SHP77 treated with DMSO at 0.1 percent for 48 hours (cell line): ENCODE measurements around the gene CHAT.

Source experiments
- DNase-seq: peaks from one replicate; lab custom pipeline; 2025; lab: John Stamatoyannopoulos, UW

Gene CHAT

DNA sequence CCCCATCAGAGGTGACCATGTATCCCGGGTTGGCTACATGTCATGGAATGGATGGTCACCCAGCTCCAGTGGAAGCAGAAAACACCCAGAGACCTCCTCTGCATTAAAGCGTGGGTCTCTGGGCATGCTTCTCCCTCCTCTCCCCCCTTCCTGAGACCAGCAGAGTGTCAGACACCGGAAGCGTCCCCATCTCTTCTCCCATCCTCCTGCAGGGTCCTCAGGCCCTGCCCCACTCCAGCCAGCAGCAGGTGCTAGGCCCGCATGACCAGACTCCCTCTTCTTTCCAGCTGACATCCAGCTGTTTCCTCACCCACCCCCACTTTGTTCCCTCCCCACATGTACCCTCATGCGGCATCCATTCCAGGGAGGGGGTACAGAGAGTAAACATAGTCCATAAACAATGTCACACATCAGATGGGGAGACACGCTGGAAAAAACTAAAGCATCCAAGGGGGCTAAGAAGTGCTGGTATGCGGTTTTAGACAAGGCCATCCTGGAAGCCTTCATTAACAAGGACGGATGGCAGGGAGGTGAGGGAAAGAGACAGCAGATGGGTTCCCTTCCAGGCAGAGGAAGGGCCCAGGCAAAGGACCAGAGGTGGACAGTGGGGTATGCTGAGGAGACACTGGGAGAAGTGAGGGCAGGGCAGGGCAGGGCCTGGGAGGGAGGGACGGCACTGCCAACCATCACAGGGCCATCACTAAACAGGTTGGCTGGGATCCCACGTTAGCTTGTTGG, 16.2 kb upstream of the CHAT start:
- DNase-seq, result no peak

DNA sequence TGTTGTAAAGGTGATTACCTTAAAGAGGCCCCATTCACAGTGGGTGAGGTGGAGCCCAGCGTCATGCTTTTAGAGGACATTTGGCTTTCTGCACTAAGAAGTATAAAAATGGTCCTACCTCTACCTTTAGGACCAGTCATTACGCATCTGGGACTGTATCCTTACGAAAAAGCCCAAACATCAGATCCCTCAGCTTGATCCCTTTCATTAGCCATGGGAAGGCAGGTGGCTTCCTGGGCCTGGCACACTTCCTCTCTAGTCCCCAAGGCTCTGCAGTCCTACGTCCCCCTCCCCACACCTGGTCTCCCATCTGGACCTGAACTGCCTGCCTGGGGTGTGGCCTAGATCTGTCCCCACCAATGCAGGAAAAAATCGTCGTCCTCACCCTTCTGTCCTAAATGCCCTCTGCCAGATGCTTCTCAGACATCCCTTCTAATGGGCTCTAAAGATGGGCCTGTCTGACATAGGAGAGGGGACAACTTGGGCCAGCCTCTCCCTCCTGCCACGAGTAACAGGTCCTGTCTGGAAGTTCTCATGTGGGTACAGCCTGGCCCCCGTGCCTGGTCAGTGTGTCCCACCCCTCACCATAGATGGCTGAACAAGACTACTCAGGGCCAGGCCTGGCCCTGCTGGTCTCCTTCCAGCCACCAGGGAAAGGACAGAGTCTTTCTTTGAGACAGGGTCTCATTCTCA, 15.5 kb upstream of the CHAT start:
- no peak for DNase-seq

DNA sequence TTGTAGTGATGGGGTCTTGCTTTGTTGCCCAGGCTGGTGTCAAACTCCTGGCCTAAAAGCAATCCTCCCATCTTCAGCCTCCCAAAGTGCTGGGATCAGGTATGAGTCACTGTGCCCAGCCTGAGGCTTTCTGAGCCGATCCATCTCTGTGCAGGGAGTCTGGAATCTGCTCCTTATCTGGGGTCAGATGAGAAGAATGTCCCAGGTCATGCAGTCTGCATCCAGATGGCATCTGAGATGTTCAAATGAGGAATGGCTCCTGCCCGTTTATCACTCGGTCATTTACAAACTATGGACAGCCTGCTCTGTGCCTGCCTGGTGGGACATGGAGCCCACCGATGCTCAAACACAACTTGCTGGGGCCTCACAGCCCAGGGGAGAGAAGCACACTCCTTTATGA, 14.9 kb upstream of the CHAT start:
- no peak for DNase-seq

DNA sequence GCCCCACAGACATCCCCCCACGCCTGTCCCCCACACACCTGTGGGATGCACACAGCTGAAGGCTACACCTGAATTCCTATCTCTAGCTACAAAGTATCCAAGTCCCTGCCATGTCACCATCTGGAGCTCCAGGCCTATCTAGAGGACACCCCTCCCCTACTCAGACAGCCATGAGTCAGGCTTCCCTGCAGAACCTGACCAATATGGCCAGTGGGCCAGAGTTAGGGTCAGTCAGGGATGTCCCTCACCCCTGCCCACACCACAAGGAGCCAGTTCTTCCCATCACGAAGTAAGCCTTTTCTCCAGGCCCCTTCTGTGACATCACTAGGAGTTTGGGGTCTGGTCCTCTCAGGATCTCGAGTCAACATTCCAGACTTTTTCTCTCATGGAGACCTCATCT, 14.3 kb upstream of the CHAT start:
- DNase-seq, result no peak

DNA sequence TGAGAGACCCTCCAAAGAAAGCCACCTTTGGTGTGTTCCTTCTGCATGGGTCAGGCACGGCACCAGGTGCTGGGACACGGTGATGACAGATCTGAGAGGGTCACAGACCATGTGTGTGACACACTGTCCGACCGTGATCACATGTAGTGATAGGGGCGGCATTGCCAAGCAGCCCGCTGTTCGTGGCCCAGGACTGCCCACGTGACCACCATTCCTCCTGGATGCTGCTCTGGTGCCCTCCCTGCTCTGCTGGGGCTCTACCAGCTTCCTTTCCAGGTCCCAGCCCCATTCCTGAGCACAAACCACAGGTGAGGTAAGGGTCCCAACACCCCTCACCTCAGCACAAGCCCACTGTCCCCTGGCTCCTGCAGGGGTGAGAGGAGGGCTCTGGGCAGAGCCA, 13.8 kb upstream of the CHAT start:
- no peak for DNase-seq

DNA sequence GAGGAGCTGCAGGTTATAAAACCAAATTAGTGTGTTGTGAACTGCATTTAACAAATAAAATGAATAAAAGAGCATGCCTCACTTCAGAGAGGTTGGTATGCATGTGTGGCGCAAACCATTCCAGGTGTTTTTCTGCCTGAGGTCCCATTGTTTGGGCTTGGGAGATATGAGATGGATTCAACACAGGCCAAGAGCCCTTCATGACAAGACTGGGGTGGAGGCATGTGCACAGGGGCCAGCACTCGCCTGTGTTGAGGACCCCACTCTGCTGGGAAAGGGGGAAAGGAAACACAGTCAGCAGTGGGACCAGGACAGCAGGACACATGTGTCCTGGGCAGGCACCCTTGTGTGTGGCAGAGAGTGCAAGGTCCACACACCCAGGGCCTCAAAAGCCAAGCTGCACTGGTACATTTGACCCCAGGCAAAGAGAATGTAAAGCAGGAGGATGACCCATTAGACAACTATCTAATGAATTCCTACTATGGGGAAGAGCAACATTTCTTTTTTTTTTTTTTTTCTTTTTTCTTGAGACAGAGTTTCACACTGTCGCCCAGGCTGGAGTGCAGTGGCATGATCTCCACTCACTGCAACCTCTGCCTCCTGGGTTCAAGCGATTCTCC, 12.9 kb upstream of the CHAT start:
- no peak for DNase-seq

DNA sequence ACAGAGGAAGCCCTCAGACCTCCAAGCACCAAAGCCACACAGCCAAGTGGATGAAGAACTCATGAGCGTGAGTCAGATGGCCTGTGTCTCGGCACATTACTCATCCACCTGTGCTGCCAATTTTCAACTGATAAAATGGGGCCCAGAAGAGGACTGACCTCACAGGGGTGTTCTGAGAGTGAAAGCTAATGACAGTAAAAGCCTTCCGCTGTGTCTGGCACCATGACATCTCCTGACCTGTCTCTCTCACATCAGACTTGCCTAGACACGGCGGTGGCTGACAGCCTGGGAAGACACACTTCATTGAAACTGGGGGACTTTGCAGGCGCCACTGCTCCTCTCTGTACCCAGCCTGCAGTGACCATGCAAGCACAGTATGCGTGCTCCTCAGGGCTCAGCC, 12.0 kb upstream of the CHAT start:
- DNase-seq, result no peak

DNA sequence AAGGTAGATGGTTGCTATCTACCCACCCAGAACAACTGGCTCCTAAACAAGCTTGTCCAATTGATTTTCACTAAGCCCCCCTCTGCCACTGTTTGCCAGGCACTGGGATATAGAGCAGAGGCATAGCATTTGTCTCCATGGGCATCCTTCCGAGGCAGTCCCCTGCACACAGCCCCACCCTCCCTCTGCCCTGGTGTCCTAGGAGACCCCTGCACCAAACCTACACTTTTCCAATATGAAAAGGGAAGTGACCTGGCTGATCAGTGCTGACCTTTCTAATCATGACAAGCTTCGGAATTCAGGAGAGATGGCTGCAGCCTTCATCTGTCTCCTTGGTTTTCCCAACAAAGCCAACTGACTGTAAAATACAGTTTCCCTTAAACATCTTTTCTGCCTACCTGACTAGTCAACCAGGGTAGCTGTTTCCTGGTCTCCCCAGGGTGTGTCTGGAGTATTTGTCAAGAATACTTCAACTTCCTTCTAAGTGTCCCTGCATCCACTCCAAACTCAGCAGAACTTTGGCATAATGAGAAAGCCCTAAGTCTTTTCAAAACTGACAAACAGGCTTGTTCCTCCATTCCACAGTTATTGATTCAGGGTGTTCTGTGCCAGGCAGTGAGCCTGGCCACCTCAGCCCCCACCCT, 11.3 kb upstream of the CHAT start:
- no peak for DNase-seq

DNA sequence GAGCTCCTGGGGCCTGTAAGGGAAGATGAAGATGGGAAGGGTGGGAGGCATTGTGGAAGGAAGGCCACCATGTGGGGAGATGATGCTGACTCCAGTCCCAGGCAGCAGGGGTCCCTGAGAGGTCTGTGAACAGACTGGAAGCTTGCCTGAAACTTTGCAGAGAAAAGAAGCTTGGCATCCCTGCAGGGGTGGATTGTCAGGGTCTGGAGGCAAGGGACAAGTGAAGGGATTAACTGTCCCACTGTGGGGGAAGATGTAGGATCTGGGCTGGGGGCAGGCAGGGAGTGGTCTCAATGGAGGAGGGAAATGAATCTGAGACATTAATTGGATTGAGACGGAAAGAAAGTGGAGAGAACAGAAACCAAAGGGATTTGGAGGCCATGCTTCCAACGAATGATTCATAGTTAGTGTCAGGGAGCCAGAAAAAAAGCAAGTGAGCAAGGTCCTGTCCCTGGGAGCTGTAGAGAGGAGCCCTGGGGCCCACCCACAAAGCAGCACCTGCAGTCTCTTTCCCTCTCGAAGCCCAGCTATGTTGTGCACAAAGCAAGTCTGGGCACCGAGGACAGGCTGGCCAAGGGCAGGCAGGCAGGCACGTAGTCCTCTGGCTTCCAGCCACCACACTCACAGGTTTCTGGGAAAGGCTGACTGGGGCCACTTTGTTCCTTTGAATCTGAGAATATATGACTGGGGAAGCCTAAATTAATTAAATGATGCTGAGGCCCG, 8.5 kb upstream of the CHAT start:
- no peak for DNase-seq

DNA sequence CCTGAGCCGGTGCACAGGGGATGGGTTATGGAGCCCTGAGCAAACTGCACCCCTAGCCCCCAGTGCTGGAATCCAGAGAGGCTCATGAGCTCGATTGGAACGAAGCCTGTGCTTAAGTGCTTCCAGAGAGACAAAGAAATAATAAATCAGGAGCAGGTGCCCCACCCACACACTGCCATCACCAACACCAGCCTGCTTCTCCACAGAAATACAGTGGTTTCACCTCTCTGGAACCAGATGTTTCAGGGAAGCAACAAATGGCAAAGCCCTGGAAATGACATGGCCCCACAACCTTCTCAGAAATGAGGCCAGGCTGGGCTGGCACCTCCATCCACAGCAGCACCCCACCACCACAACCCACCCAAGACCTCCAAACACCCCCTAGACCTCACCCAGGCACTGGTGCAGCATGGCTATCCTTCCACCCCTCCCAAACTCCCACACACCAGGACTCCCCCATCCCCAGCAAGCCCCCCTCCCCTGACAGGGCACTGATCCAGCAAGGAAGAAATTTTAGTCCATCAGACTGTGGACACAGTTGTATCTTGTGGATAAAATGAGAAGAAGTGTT, 7.8 kb upstream of the CHAT start:
- DNase-seq, result no peak

DNA sequence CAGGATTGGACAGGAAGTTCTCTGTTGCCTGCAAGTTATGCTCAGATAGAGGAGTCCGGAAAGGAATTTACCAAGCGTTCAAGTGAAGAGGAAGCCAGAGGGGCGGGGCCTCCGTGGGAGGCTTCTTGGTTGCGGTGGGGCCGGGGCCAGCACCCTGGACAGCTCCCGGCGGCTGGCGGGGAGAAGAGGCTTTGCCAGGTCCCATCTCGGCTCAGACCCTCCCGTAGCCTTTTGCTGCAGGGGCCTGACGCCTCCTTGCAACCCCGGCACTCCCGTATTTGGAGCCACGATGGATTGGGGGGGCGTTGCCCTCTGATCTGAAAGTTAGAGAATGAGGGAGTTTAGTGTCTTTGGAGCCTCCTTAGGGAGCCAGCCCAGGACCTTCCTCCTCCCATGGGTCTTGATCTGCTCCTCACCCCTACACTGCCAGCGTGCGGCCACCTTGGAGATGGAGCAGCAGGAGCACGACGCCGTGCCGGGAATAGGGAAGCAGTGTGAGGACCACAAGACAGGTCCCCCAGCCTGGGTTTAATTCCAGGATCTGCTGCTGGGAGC, 6.8 kb upstream of the CHAT start:
- DNase-seq, result no peak

DNA sequence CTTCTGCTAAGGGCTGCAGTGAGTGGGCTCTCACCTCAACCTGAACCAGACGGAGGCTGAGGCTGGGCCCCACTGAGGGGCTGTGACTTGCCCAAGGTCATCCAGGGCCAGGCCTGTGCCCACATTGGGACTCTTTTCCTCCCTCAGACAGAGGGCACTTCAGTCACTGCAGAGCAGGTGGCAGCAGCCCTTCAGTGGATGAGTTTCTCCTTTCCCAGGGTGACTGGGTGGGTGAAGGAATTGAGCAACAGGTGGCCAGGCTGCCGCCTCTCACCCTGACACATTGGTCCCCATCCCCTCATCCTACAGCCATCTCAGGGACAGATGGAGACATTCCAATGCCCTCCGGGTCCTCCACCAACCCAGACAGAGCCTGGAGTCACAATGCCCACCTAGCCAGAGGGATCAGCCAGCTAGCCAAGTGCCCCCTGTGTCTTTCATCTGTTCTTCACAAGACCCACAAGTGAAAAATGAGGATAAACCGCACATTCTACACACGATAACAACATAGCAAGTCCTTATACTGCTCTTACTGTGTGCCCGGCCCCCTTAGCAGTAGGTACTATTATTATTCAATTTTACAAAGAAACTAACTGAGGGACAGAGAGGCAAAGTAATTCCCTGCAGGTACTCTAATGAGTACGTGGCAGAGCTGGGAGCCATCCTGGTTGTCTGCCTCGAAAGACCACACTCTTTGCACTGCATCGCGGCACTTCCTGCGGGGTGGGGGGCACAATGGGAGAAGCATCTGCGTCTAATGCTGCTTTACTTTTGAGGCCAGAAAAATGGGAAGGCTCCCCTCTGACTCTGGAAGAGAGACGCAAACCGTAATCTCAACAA, 5.5 kb upstream of the CHAT start:
- no peak for DNase-seq

DNA sequence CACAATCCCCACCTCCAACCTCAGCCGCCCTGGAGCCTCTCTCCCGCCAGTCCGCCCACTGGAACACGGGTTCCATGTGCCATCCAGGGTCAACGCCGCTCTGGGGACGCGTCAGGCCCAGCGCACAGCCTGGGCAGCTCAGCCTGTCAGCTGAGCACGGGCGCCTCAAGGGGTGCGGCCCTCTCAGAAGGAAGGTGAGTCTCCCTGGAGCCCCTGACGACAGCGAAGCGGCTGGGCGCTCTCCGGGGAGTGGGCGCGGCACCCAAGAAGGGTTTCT, 4.9 kb upstream of the CHAT start:
- DNase-seq, result no peak

DNA sequence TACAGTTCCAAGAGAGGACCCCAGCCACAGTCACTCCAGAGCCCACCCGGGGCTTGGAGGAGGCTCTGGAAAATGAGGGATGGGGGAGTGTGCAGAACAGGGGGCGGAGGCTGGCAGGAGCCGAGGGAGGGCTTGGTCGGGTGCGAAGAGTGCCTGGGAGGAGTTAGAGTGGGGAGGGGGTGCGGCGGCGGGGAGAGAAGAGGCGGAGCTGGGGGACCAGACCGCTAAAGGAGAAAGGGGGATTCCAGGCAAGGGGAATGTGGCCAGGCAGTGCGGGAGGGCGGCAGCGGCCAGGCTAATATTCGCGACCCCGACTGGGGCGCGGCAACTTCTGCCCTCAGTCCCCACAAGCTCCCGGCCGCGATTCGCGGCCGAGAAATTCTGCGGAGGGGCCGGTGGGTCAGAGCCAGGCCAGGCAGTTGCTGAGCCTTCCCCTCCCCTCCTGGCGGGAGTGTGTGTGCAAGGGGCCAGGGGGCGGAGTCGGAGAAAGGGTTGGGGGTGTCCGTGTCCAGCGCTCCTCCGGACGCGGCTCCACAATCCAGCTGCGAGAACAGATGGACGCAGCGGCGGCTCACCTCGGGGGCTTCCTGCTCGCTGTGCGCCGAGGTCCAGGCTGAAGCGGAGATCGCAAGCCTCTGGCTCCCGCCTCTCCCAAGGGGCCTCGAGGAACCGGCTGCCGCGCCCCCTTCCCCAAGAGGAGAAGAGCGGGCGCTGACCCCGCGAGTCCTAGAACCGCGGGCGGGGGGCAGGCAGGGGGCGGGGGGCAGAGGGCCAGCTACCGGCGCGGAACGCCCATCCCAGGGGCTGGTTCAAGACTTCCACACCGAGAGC, 4.3 kb upstream of the CHAT start:
- no peak for DNase-seq

DNA sequence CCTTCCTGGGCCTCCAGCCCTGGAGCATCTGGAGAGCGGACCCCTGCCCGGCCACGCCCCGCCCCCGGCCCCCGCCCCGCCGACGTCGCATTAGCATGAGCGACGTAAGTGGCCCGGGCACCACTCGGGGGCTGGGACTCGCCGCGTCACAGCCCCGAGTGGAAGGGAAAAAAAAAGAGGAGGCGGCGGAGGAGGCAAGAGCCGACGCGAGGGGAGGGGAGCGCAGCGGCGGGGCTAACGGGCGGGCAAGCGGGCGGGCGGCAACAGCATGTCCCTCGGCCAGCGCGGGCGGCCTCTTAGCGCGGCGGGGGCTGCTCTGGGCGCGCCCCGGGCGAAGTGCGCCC, 3.8 kb upstream of the CHAT start, which contains the start of gene SLC18A3:
TSS of gene SLC18A3 (plus strand) at position 197 of the 344 bp plus-strand sequence. CDS start 431 bp downstream, outside the sequence.
- no peak for DNase-seq

DNA sequence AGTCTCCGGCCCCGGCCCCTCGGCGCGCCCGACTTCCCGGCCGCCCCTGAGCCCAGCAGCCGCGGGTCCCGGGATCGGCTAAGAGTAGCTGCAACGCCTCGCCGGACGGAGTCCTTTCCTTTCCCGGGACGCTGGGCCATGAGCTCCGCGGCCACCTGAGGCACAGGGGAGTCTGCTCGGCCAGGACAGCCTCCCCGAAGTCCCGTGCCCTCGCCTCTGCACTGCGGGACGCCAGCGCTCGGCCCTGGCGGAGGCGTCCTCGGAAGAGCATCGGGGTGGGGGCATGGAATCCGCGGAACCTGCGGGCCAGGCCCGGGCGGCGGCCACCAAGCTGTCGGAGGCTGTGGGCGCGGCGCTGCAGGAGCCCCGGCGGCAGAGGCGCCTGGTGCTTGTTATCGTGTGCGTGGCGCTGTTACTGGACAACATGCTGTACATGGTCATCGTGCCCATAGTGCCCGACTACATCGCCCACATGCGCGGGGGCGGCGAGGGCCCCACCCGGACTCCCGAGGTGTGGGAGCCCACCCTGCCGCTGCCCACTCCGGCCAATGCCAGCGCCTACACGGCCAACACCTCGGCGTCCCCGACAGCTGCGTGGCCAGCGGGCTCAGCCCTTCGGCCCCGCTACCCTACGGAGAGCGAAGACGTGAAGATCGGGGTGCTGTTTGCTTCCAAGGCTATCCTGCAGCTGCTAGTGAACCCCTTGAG, 3.2 kb upstream of the CHAT start:
- no peak for DNase-seq

DNA sequence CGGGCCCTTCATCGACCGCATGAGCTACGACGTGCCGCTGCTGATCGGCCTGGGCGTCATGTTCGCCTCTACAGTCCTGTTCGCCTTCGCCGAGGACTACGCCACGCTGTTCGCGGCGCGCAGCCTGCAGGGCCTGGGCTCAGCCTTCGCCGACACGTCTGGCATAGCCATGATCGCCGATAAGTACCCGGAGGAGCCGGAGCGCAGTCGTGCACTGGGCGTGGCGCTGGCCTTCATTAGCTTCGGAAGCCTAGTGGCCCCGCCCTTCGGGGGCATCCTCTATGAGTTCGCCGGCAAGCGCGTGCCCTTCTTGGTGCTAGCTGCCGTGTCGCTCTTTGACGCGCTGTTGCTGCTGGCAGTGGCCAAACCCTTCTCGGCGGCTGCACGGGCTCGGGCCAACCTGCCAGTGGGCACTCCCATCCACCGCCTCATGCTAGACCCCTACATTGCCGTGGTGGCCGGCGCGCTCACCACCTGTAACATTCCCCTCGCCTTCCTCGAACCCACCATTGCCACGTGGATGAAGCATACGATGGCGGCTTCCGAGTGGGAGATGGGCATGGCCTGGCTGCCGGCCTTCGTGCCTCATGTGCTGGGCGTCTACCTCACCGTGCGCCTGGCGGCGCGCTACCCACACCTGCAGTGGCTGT, 2.5 kb upstream of the CHAT start:
- DNase-seq, result no peak

DNA sequence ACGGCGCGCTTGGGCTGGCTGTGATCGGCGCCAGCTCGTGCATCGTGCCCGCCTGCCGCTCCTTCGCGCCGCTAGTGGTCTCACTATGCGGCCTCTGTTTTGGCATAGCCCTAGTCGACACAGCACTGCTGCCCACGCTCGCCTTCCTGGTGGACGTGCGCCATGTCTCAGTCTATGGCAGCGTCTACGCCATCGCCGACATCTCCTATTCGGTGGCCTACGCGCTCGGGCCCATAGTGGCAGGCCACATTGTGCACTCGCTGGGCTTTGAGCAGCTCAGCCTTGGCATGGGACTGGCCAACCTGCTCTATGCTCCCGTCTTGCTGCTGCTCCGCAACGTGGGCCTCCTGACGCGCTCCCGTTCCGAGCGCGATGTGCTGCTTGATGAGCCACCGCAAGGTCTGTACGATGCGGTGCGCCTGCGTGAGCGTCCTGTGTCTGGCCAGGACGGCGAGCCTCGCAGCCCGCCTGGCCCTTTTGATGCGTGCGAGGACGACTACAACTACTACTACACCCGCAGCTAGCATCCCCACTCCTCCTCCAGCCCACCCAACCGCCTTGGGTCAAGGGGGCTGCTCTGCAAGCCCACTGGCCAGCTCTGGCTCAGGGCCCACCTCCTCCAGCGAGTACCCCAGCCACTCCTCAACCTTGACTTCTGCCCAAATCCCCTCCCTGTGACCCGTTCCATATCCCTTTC, 1.9 kb upstream of the CHAT start:
- no peak for DNase-seq
